ENCODE results near the gene TLE3. TPM values are rescaled to one million over a fixed set of nuclear protein-coding genes. Genes with fewer than 3 reads are reported as not detected.

TLE3 gene
- total and polyA plus RNA-seq, 2 of the 4 experiments (the other 2 are of a cell fraction) = 6.5 to 16.3 TPM

GRCh38 chr15:70146771-70147170, 49.1 kb upstream of the TLE3 start:
- dilution Hi-C loops (cut with HindIII; ENCODE audit: low sequenced_read_pairs, unreplicated experiment) (no loop called here), in situ Hi-C loops (cut with MboI; ENCODE audit: low sequenced_read_pairs) (no loop called here), intact Hi-C loops (cut with micrococcal nuclease) (no loop called here)
- H3K23ac ChIP-seq (ENCODE audit: low read depth, low read length) = no peak overlapping the region
- no peaks in the 10 kb centered on the region for H3K36me3 ChIP-seq (ENCODE audit: control insufficient read depth, insufficient read depth, low read length)
- no peaks in the 10 kb centered on the region for H3K9me1 ChIP-seq (ENCODE audit: insufficient read depth, low read length)
- no peak overlapping the region for H3K56ac ChIP-seq (ENCODE audit: extremely low read depth, insufficient read depth, low read length)
- no peaks in the 10 kb centered on the region for H3K9me3 ChIP-seq (ENCODE audit: control insufficient read depth, insufficient read depth, low read length)
- peaks cover 2% of the 10 kb centered on the region; the same call in 1 of the 2 replicates for H3K4me1 ChIP-seq (ENCODE audit: control insufficient read depth, insufficient read depth, low read length)
- H4K8ac ChIP-seq (ENCODE audit: low read depth in 2 of 2, low read length in 2 of 2) = no peak overlapping the region
- DNase-seq (no peak), ATAC-seq (ENCODE audit: low read depth) (no peak)
- no peak overlapping the region for H3K4ac ChIP-seq (ENCODE audit: low read depth, low read length)
- no peak overlapping the region for H2BK20ac ChIP-seq (ENCODE audit: low read depth, low read length)
- H3K4me3 ChIP-seq (ENCODE audit: insufficient read depth, low read depth, low read length) = no peak overlapping the region
- BruUV-seq (replicated peaks) = no TSS peak
- TF ChIP-seq MAZ (IDR thresholded peaks at IDR 0.05; ENCODE audit: borderline replicate concordance, low read depth, low read length) (no peak), MXI1 (IDR thresholded peaks at IDR 0.05; ENCODE audit: borderline replicate concordance, low read depth, low read length) (no peak), POLR2A (IDR thresholded peaks at IDR 0.05; ENCODE audit: low read depth, low read length) (no peak), USF2 (IDR thresholded peaks at IDR 0.05; ENCODE audit: low read depth, low read length) (no peak), CHD1 (IDR thresholded peaks at IDR 0.05; ENCODE audit: low read depth, low read length) (no peak), BHLHE40 (IDR thresholded peaks at IDR 0.05; ENCODE audit: low read depth, low read length) (no peak), MAFK (IDR thresholded peaks at IDR 0.05; ENCODE audit: low read depth, low read length) (no peak), ELK1 (IDR thresholded peaks at IDR 0.05; ENCODE audit: borderline replicate concordance, low read depth, low read length) (no peak), RCOR1 (IDR thresholded peaks at IDR 0.05; ENCODE audit: insufficient replicate concordance, low read length) (no peak), RFX5 (IDR thresholded peaks at IDR 0.05; ENCODE audit: low read depth, low read length) (no peak), CEBPB (IDR thresholded peaks at IDR 0.05; ENCODE audit: low read depth, low read length) (no peak), FOS (IDR thresholded peaks at IDR 0.05; ENCODE audit: low read depth, low read length) (no peak), NFE2L2 (IDR thresholded peaks at IDR 0.05; ENCODE audit: low read depth, low read length) (no peak), SMC3 (IDR thresholded peaks at IDR 0.05; ENCODE audit: low read depth, low read length) (no peak), CTCF (conservative IDR thresholded peaks at IDR 0.05; ENCODE audit: low read depth, low read length) (no peak), RAD21 (IDR thresholded peaks at IDR 0.05; ENCODE audit: low read length) (no peak)
- no peaks in the 10 kb centered on the region for H3K79me1 ChIP-seq (ENCODE audit: low read depth in 1 of 2, low read length in 2 of 2)
- POLR2A ChIA-PET (ENCODE audit: unreplicated experiment) = no interaction called here
- H4K5ac ChIP-seq (ENCODE audit: low read depth, low read length) = no peak overlapping the region
- H4K91ac ChIP-seq (ENCODE audit: insufficient read depth, low read depth, low read length) = no peak overlapping the region
- CTCF ChIA-PET = no interaction called here
- H2BK120ac ChIP-seq (ENCODE audit: low read depth, low read length) = no peak overlapping the region
- no peak overlapping the region for H2AK9ac ChIP-seq (replicated peaks; ENCODE audit: low read depth, low read length, poor library complexity)
- H3K27ac ChIP-seq (ENCODE audit: insufficient read depth, low read length) = no peak overlapping the region
- H2BK15ac ChIP-seq (ENCODE audit: low read depth, low read length) = no peak overlapping the region
- H2AK5ac ChIP-seq (ENCODE audit: low read depth, low read length) = no peak overlapping the region
- H4K20me1 ChIP-seq (ENCODE audit: insufficient read depth, low read length) = no peaks in the 10 kb centered on the region
- peaks cover 20% of the 10 kb centered on the region for H3K27me3 ChIP-seq (ENCODE audit: control insufficient read depth, insufficient read depth, low read length)
- H3K4me2 ChIP-seq (ENCODE audit: low read depth, low read length) = no peak overlapping the region
- no peak overlapping the region for H3K9ac ChIP-seq (ENCODE audit: low read depth, low read length)
- H3K14ac ChIP-seq (replicated peaks; ENCODE audit: low read depth, low read length) = no peak overlapping the region
- 80% methylated on average over 1 of the region's 5 CpGs; no CpG with 5 or more reads in 1 of the 2 experiments for WGBS, 2 experiments (ENCODE audit: extremely low coverage in 2 of 2, insufficient read length in 1 of 2)
- H2BK5ac ChIP-seq (ENCODE audit: low read depth, low read length, poor library complexity, severe bottlenecking) = no peak overlapping the region
- H2AFZ ChIP-seq (replicated peaks; ENCODE audit: low read length, poor library complexity) = no peak overlapping the region
- no peak overlapping the region for H3K18ac ChIP-seq (ENCODE audit: low read depth, low read length)
